HG03439 (cell line): Measurements from ENCODE around the gene TRPM3.

Experiments
- ATAC-seq: cut with Tn5 transposase; IDR thresholded peaks from one replicate; pipeline ENCODE4 v1.9.1; 2021; ENCODE audit warnings: mild to moderate bottlenecking, moderate library complexity; ENCODE audit not compliant: unreplicated experiment

TRPM3 gene

DNA sequence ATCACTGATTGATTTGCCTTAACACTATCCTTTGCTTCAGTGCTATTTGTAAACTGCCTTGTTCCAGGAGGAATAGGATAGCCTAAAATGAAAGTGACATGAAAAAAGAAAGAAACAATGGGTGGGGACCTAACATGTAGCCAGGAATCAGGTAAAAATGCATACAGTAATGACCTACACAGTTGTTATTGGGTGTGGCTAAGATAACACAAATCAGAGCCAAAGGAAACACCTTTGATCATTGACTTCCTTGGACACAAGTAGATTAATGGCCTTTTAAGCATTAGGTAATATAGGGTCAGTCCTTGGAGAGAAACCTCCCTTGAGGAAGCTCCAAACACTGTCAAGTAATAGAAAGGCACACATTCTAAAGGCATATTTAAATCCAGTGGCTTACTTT, 220.4 kb downstream of the TRPM3 start:
- no peak for ATAC-seq

DNA sequence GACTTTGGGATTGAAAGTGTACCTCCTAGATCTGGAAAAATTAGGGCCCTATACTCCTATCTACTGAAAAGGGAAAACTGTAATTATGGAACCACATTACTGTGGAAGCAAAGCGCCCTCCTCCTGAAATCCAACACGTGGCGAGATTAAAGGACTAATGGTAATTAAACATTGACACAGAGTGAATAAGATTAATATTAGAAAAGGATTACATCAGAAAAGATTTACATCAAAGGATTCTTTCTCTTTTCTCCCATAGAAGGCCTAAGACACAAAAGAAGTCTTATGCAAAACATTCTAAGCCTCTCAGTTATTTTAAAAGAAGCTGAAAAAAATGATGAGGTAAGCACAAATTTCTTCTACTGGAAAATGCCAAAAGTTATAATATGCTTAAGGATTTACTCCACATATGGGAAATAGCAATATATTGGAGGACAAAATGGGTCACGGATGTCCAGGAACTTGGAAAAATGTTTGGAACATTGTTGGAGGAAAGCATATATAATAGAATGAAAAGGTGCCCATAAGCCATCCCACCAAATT, 227.8 kb downstream of the TRPM3 start:
- ATAC-seq, result no peak

DNA sequence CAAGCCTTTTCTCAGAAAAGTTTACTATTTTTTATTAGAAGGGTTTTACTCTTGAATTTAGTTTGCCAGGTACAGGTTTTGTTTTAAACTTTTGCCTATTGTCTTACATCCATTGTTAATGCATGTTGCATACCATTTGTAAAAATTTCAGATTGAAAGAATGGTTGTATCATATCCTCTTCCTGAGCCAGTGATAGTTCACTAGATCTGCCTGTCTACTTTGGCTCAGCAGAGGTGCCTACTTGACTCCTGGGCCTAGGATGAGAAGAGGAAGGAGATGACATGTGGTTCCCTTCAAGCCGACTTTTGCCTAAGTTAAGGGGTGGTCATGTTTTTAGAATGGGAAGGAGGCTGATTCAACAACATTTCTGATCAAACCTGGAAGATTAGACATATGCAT, 232.9 kb downstream of the TRPM3 start:
- ATAC-seq, result no peak

DNA sequence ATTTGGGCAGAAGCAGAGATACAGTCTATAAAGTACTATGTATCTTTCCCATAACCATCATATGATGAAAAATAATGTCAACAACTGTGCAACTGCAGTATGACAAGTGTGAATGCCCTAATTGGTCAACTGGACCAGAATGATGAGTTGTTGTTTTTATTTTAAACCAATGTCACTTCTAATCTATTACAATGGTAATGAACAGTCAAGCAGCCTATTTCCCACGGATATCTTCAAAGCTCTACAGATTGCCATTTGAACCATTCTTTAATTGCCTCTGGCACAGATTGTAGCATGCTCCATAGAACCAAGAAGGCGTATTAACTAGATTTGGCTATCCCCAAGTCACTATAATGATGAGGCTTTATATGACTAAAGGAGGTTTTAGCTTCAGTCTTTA, 233.6 kb downstream of the TRPM3 start:
- ATAC-seq, result no peak

DNA sequence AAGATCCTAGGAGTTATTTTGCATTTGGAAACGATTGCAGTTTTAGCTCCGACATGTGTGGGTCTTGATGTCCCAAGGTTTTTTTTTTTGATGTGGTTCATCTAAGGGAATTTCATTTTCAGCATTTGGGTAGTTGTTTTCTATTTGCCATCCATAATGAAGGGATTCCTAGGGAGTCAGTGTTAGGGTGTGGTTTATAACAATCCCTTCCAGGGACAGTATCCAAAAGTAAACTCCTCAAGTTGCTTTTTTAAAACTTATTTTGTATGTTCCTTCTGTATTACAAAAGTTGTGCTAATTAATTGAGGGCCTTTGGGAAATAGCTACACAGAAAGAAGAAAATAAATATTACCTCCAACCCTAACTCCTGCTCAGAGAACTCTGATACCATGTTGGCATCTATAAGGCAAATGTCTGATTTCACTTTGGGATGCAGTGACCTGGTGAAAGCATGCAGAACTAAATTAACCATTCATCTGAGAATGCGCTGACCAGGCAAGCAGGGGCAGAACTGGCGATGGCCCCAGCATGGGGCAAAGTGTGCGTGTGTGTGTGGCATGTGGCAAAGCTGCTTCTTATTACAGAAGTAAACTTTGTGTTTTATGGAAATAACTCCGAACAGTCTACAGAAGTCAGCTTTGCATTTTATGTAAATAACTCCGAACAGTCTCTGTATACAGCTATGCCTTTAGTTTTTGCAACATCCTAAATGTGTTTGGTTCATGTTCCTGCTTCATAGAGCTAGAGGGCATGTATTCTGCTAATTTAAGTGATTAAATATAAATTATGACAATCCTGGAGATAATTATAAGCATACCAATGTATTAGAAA, 237.2 kb downstream of the TRPM3 start:
- no peak for ATAC-seq

DNA sequence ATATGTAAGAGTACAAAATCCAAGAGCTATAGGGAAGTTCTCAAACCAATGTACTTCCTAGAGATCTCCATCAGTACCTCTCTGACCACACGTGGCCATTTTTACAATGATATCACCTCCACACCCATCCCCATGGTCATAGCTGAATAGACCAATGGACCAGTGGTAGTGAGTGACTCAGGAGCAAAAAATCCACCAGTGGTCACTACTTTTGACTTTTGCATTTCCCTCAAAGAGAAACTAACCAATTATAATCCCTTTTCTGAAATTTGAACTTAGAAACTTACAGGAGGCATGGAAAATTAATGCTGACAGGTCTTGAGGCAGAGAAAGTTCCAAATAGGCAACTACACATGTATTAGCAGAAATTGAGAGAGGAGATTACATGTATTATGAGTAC, 238.4 kb downstream of the TRPM3 start:
- no peak for ATAC-seq

DNA sequence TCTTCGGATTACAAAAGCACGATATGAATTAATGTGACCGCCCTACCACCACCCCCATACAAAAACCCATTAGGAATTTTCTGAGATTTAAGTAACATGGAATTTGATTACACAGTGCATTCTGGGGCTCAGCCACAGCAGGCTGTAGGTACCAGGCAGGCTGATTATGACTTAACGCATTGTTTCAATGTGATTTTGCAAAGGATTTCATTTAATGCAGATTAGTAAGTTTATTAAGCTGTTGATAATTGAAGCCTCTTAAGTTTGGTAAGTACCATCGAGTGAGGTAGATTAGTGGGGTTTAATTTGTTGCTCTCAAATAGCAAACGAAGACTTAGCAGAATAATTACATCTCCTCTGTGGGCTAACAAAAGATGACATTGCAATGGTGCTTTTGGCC, 240.1 kb downstream of the TRPM3 start:
- no peak for ATAC-seq

DNA sequence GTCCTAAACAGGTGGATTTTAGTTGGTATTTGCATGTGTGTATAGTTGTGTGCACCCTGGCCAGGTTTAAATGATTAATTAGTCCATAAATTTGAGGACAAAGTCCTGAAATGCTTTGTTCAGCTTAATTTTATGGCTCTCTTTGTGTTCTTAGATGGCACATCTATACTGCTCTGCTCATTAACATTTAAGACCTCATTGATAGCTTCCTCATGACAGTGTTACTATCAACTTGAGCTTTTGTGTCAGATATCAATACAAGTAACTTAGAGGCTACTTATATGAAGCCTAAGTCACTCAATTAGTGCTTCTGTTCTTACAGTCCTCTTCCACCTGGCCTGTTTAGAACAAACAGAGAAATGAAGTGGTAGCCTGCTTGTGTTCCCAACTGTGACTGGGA, 240.9 kb downstream of the TRPM3 start:
- no peak for ATAC-seq

DNA sequence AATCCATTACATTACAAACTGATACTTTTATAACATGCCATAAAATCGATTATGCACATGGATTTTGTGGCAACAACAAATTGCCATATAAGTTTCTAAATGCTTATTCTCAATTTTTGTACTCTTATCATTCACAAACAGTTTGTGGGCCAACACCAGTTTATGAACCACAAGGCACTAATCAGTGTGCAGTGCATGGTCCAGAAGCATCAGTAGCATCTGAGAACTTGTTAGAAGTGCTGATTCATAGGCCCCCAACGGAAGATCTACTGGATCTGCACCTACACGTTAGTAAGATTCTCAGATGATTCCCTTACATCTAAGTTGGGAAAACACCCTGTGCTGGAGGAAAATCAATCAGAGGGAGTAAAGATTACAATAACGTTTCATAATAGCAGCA, 242.8 kb downstream of the TRPM3 start:
- ATAC-seq, result no peak

DNA sequence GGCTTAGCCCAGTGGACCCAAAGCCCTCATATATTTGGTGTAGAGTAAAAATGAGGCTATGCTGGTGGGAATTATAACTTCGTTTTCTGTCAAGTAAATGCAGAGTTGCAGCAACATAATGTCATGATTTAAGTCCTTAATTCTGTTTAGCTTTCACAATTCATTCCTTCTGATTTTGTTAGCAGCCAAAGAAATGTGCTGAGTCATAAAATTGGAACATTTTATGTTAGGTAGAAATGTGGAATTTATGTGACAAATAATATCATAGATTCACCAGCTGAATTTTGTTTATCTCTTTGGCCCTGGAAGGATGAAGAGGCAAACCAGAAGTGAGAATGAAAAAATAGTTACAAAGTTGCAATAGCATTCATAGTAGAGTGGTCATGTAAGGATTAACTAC, 247.0 kb downstream of the TRPM3 start:
- no peak for ATAC-seq

DNA sequence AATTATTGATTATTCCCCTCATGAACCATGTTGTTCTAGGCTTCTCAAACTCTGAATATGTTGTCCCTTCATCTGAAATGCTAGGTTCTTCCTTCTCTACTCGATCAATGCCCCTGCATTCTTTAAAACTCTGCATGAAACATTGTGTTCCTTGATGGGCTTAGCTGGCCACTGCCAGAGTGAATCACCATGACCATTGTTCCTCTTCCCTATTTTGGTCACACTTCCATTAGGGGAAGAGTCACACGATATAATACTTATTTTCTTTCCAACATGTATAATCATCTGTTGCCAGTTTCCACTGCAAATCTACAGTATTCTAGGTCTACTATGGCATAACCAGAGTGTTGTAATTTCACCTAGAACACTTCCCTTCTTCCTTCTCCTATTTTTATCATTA, 247.9 kb downstream of the TRPM3 start:
- ATAC-seq, result no peak

DNA sequence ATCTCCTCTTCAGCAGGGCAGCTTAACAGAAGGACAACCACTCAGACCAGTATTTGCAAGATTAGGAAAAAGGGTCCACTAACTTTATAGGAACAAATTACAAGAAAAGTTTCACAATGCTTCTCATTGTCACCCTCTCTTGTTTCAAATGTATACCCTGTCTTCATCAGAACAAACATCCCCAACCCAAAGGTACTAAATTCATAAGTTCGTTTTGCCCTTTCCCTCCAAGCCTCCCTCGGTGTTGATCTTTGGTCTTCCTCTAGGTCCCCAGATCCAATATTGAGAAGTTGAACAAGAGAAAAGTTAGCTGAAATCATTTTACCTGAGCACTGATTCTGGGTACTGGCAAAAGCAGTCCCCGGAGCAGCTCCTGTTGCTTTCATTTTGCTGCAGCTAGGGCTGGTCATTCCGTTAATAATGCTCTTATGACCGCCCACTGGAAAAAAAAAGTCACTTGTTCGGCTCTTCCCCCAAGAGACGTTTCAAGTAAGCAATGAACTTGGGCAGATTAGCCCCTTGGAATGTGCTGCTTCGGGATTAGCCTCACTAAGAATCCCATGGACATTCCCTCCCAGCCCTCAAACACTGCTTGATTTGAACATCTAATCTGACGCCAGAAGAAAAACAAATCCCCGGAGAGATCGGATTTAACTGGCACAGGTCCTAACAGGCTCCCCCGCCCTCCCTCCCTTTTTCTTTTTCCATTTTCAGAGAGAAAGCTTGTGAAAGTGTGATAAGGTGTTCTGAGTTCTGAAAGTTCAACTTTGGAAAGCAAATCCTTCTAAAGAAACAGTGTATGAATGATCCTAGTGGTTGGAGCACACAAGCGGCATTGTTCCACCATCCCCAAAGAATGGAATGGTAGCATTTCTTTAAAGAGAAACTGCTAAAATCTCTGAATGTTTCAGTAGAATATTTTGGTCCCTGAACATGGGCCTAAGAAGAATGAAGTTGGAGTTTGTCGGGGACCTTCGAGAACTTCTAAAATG, 252.5 kb downstream of the TRPM3 start:
- ATAC-seq, result no peak

DNA sequence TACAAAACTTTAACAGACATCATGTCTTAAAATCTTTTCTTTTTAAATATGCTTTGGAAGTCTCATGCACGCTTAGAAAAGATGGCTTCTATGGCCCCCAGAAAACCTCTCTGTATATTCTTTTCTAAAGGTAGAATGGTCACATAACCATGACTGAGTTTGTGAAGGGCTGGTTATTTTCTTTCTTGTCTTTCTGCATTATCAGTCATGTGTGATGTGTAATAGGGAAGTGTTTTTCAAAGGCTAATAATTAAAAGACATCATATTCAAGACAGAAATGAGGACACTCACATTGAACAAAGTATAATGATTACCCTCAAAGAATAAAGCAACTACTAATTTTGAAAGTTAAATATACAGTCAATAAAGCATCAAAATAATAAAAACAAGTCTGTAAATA, 253.4 kb downstream of the TRPM3 start:
- ATAC-seq, result no peak

DNA sequence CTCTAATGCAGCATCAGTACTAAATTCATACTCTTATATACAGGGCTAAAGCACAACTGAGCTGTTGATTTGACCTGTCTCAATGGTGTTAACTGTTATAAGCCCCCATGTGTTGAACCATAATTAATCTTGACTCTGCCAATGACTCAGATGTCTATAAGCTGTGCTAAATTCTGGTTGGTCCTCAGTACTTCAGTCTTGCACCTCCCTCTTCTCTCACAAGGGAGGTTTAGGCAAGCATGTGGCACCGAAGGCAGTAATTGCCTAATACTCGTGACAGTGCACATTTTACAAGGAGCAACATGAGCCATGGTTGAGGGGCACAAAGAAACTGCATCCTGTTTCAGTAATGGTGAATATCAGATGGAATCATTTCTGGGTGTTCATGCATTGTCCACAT, 255.9 kb downstream of the TRPM3 start:
- ATAC-seq, result no peak

DNA sequence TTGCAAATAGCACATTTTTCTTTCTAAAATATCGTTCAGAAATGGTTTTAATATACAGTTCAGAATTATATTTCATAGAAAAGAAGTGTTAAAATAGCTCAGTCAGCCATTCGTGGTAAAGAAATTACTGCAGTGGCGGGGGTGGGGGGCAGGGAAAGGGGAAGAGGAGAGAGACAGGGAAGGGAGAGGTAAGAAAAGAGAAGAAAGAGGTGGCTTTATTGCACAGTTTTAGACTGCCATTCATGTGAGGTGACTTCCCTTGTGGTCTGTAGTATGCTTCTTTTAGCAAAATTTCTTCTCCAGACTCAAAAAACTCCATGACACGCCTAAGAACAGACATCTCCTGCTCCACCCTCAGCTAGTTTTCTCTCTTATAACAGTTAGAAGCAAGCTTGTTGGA, 259.6 kb downstream of the TRPM3 start:
- ATAC-seq, result no peak

DNA sequence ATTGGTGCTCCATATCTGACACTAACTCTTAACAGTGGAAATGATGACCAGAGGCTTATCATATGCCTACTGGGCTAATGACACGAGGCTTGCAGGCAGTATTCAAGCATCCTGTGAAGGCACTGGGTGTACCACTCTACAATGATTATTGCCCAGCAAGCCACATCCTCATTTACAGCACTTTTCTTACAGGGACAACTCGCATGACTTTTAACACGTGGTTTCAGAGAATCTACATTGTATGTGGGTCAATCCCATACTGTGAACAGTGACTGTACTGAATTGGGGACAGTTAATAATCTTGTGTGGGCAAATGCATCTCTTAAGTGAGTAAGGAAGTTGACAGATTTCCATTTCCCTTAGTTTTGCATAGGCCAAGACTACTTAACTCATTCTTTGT, 260.0 kb downstream of the TRPM3 start:
- ATAC-seq, result no peak

DNA sequence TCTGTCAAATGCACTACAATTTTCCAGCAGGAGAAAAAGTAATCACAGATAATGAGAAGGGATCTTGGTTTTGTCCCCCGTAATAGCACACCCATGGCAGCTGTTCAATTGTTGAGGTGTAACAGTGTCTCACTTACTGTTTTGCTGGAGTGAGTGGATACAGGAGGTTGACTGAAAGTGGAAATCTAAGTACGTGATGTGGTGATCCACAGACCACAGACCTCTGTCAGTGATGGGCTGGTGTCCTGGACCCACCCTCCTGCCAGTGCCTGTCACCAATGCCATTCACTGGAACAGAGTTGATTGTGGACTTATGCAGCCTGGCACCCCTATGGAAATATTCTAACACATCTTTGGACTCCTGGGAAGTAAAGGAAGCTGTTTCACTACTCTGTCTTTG, 261.7 kb downstream of the TRPM3 start:
- no peak for ATAC-seq

DNA sequence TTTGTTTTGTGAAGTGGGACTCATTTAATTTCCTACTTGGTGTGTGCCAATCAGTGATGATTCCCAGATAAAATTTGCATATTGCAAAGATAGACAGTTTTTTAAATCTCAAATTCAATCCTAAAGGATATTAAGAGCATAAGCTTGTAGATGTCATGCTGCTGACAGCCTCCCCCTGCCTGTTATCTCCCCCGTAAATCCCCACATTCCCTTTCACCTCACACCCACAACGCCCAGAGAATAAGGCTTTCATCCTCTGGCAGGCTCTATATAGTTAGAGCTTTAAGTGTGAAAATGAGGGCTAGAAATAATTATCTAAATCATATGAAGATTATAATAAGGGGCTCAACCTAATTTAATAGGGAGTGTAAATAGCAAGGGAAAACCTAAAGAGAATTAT, 265.0 kb downstream of the TRPM3 start:
- ATAC-seq, result no peak

DNA sequence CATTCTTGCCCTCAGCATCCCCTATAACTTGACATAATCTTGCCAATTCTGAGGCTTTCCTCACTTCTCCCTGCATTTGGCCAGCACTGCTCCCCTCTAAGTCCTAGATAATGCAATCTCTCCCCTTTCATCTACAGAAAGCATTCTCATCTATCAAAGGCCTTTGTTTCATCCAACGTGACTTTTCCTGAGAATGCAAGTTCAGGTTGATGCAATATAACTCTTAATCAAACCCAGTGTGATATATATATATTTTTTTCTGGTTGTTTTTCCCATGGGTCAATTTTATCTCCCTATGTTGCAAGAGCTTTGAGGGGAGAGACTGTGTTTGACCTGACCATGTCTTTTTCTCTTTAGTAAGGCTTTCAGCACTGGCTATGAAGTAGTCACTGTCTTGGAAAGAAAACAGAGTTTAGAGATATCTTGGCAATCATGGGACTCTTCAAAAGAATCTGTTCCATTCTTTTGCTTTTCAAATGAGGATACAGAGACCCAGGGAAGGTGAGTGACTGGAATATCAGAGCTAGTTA, 268.6 kb downstream of the TRPM3 start:
- no peak for ATAC-seq

DNA sequence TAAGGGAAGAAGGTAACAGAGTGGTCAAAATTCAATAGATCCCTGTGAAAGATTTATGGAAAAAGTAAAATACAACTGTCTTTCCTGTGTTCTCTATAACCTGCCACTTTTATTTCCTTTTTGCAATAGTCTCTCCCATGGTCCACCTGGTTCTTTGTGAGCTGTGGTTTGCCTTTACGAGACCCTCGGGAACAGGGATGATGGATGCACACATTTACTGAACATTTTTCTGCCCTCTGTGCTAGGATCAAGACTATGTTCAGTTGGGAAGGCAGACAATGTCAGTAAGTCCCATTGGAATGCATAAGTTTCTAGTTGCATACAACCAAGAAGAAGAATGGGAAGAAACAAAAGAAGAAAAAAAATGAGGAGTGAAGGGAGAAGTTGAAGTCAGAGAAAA, 281.2 kb downstream of the TRPM3 start:
- no peak for ATAC-seq

DNA sequence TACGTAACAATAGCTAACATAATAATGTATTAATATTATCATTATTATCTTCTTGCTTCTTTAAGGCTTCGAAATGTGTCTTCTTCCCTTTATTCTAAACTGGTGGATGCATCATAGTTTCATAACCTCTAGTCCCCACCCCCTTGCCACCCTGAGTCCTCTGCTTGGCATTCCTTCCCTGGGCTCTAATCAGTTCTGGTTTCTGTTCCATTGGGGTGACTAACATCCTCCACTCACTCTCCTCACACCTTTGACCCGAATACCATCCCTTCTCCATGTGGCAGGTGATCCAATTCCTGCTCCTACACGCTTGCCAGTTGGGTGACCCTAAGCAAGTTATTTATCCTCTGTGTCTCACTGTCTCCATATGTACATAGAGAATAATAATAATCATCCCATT, 286.1 kb downstream of the TRPM3 start:
- ATAC-seq, result no peak

DNA sequence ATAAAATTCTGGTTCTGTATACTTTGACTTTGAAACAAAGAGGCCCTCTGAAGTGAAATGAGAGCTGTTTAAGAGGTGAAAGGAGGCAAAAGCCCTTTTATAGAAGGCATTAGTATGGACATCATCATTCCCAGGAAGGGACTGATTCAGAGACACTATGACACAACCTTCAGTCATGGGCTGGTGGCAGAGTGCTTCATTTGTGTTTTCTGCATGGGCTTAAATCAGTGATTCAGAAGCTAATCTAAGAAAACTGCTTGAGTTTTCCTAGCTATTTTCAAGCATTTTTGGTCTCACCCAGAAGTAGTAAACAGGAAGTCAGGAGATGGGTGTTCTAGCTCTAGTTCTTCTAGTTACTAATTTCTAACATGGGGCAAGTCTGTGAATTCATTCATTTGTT, 288.9 kb downstream of the TRPM3 start:
- ATAC-seq, result no peak
